Endometrial microvascular endothelial cells (primary cell): ENCODE data around the gene MACROD1. TPM values are rescaled to one million over a fixed set of nuclear protein-coding genes. Genes with fewer than 3 reads are reported as not detected.

Source experiments
- in situ Hi-C: cut with HindIII; loops from 2 replicates; pipeline ENCODE4 v1.10.0; 2017; ENCODE audit warnings: low sequenced_read_pairs, low pct_unique_long_range_greater_than_20kb; ENCODE audit errors: inconsistent ontology term
- total RNA-seq: library from RNA; depleted of rRNA; stranded (reverse); fragments of >200 nt; gene quantifications from one replicate; pipeline ENCODE4 v1.2.3, GENCODE V29; 2015; ENCODE audit errors: inconsistent ontology term

Gene MACROD1
- total RNA-seq, 1 donor from 2014 or later, result 16.0 TPM

GRCh38 chr11:64001484-64002420 lies 164.2 kb downstream of the MACROD1 start:
- in situ Hi-C loops, result loop anchor here (5.0 to 10.0 kb wide), 5 partner anchors 73 to 203 kb away; partner anchors contain the start of gene FERMT3

DNA sequence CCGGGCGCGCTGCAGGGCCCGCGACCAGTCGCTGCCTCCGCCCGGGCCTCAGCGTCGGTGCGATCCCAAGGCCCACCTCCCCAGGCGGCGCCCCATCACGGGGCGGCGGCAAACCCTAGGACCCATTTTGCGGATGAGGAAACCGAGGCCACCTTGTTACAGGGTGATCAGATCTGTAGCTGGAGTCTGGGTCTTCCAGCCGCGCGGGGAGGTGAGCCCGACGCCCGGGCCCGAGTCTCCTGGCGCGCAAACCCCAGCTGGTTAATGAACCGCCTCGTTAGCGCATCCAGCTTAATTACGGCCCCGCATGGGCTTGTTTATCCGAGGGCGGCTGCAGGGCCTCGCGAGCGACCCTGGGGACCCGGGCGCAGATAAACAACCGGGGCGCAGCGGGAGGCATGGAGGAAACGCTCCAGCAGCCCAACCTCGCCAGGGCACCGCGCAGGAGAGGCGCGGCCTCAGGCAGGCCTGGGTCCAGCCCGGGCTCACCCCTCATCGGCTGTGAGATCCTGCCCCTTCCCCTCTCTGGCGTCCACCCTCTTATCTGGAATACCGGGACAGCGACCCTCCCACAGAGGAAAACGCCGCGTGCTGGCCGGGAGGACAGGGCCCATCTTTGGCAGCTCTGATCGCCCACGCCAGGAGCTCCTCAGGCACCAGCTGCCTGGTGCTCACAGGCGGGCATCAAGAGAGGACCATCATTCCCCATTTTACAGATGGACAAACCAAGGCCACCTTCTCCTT lies 165.0 kb downstream of the MACROD1 start:
- in situ Hi-C loops, result loop anchor here (5.0 to 10.0 kb wide), 5 partner anchors 74 to 204 kb away; partner anchors contain the start of gene FERMT3

DNA sequence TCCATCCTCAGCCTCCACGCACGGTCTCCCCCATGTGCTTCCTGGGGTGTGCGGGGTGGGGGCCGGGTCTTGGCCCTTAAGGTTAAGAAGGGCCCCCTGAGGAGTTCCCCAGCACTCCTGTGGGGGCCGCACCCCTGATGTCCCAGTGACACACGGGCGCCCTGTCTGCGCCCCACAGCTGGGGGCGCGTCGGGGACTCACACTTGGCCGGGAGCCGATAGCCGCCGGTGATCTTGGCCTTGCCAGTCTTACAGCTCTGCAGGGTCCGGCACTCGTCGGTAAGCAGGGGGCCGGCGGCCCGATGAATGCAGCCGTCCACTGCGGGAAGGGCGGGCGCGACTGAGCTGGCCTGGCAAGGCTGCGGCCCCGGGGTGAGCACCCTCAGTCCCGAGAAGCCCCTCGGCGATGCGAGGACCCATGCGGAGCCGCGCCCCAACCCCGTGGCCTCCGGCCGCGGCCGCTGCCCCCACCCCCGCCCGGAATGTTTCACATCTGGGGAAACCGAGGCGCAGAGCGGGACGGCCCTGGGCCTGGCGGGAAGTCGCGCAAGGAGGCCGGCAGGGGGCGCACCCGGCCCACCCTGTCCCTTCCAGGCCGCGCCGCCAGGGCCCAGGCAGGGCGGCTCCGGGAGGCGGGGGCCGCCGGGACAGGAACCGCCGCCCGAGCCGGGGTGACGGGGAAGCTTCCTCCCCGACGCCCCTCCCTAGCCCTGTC lies 165.7 kb downstream of the MACROD1 start:
- in situ Hi-C loops, result loop anchor here (5.0 to 10.0 kb wide), 5 partner anchors 75 to 205 kb away; partner anchors contain the start of gene FERMT3

DNA sequence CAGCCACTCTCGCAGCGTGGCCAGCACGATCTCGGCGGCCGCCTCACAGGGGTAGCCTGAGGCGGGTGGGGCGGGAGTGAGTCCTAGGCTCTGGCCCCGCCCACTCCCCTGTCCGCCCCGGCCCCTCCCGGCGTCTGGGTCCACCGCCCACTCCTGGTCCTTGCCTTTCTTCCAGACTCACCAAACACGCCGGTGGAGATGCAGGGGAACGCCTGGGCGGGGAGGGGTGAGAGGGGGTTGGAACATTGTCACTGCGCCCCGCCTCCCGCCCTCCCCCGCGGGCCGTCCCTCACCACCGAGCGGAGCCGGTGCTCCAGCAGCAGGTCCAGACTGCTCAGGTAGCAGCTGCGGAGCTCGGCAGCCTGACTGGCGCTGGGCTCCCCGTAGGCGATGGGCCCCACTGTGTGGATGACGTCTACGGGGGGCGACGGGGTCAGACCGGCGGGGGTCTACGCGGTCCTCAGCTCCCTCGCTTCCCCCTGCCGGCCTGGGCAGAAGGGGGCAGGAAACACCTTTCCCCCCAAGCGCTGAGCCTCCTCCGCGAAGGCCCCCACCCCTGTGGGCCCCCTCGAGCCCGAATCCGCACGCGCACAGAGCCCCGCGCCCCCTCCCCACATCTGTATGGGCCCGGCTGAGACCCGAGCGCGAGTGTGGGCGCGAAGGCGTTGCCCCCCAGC lies 166.4 kb downstream of the MACROD1 start:
- in situ Hi-C loops, result loop anchor here (5.0 to 10.0 kb wide), 5 partner anchors 75 to 205 kb away; partner anchors contain the start of gene FERMT3

DNA sequence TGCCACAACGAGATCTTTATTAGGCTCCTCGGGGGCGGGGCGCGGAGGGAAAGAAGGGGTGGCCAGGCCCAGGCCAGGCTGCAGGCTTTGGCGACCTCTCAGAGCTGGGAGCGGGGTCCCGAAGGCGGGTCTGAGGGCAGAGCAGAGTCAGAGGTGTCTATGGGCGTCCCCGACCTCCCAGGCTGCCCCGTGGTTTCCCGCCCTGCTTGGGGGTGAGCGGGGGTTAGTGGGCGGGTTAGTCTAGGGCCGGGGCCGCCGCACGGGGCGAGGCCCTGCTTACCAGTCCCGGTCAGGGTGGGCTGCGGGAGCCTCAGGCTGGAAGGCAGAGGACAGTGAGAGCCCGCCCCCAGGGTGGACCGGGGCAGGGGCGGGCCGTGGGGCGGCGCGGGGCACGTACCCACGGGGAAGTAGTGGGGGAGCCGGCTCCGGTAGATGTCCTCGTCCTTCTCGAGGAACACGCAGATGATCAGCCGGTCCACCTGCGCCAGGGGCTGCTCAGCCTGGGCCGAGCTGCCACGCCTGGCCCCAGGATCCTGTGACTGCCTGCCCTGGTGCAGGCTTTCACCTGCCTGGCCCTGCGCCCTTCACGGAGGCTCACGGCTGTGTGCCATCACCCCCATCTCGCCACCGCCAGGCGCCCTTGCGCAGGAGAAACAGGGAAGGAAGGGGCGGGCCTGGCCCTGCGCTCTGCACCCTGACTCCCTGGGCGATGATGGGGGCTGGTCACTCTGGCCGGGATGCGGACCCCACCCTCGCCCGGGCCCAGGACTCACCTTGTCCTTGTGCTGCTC lies 167.2 kb downstream of the MACROD1 start:
- in situ Hi-C loops, result no loop called here

GRCh38 chr11:63997801-63998337 lies 168.0 kb downstream of the MACROD1 start:
- in situ Hi-C loops, result no loop called here

- in situ Hi-C loops, result no loop called here
Observed at GRCh38 chr11:63997104-63997700, 168.7 kb downstream of the MACROD1 start.

DNA sequence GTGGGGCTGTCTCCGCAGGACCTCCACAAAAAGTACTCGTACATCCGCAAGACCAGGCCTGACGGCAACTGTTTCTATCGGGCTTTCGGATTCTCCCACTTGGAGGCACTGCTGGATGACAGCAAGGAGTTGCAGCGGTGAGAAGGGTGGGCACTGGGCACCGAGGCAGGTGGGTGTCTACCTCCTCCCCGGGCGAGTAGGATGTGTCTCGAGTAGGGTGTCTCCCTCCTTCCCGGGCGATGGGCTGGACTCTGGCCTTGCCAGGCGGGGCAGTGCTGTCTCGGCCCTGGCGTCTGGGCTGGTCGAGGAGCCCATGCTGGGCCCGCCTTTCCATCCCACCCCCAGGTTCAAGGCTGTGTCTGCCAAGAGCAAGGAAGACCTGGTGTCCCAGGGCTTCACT lies 169.4 kb downstream of the MACROD1 start:
- in situ Hi-C loops, result no loop called here

- in situ Hi-C loops, result no loop called here
Observed at GRCh38 chr11:63993993-63994392, 171.9 kb downstream of the MACROD1 start.

- in situ Hi-C loops, result no loop called here
Observed at GRCh38 chr11:63993100-63993499, 172.8 kb downstream of the MACROD1 start.

DNA sequence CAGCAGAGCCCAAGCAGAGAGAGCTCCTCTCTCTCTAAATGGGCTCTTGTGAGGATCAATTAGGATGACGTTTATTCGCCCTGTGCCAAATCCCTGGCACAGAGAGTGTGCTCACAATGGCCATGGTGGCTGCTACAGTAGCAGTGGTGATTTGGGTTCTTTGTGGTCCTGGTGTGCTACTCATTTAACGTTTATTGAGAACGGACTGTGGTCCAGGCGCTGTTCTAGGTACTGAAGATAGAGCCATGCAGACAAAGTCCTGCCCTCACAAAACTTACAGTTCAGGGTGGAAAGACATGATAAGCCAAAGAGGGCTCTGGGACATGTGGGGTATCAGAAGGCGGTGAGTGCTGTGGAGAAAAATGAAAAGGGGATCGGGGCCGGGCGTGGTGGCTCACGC lies 174.4 kb downstream of the MACROD1 start:
- in situ Hi-C loops, result no loop called here

DNA sequence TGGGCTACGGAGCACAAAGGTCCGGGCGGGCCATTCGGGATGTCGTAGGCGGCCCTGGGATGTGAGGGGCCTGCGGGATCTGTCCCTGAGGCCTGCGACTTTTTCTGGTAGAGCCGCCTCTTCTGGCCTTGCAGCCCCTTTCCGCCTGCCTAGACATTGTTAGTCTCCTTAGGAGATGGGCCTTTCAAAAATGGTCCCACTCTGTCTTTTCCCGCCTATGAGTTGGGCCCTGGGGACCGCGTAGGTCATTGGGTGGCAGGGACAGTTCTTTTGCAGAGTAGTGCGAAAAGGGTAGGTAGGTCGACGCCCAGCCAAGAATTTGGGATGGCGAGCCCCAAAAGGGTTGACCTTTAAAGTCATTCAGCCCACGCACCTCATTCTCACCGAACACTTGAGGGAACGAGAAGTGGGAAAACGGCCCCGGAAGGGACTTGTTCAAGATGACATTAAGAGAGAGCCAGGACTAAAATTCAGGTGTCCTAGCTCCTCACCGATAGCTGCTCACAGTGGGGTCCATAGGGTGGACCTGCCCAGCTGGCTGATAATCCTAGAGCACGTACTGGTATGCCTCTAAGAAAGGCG lies 178.9 kb downstream of the MACROD1 start:
- in situ Hi-C loops, result no loop called here

DNA sequence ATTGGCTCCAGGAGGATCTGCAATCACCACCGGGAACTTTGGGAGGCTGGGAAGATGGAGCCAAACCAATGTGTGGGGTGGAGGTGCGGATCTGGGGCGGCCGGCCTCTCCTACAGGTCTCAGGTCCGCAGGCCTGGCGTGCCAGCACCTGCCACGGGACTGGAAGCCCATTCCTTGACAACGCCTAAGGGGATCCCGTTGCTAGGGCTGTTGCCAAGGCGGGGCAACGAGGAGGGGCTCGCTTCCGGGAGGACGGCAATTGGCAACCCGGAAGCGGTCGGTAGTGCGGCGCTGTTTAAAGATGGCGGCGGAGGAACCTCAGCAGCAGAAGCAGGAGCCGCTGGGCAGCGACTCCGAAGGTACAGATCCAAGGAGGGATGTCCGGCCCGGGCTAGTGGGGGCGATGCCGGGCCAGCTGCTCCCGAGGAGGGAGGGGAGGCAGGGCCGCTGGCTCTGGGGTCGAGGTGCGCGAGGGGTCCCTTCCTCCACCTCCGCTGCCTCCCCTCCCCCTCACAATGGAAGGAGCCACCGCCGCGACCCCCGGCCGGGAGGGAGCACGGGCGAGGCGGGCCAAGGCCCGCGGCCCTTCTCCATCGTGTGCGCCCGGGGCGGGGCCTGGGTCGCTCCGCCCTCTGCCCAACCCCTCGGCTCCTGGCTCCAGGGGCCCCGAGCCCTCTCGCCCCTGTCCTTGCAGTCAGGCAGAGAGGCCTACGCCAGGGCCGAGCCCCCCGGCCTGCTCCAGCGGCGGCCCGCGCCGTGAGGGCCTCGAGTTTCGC lies 179.6 kb downstream of the MACROD1 start, which contains the start of gene OTUB1:
Gene OTUB1, plus strand, starts transcription at position 283 of the 776 bp plus-strand sequence. Its CDS starts 19 bp downstream, at position 302.
- in situ Hi-C loops, result no loop called here

- in situ Hi-C loops, result no loop called here
Observed at GRCh38 chr11:63985812-63986155, 180.1 kb downstream of the MACROD1 start.

DNA sequence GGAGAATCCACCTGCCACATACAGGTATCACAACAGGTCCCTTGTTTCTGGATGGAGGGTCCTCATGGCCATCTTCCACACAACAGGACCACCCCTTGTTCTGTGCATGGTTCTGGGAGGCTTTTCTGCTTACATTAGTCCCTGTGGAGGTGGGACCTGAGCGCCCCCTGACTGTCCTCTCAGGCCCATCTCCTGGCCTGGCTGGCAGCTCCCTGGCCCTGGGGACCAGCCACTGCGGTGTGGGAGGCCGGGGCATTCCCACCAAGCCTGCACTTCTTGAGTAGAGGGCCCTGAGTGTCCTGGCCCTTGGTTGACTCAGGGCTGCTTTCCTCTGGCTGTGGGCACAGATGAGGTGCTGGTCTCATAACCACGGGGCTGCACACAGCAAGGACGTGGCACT lies 186.5 kb downstream of the MACROD1 start:
- in situ Hi-C loops, result no loop called here
